ENCODE data around the gene WNT3.

DNA sequence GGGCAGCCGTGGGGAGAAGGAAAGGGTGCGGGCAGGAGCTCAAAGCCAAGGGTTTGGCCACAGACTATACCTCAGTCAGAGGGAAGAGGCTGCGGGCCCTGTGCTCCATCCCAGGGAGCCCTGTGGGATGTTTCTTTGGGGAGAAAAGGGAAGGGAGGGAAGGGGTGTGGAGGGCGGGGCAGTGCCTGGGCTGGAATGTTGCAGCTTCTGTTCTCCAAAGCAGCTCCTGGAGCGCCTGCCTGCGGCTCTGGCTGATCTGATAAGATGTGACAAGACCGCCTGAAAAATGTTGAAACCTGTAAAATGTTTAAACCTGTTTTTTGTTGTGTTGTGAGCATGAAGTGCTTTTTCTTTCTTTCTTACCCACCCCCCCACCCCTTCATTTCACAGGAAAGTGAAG, 32.8 kb downstream of the WNT3 start:
- TF ChIP-seq CTCF (IDR thresholded peaks at IDR 0.05) (no peak), POLR2A (IDR thresholded peaks at IDR 0.05) (no peak), POLR2AphosphoS5 (IDR thresholded peaks at IDR 0.05) (no peak)

Measured in transverse colon (tissue), 4 donors.